Upper lobe of left lung (tissue), 6 donors: ENCODE results near the gene RPL13A. TPM values are rescaled to one million over a fixed set of nuclear protein-coding genes. Genes with fewer than 3 reads are reported as not detected.

Source experiments
- ATAC-seq, 2 donors: fragments of 200-7000 bp; cut with Tn5 transposase; one replicate each; pipeline ENCODE4 v1.9.1; 2022; ENCODE audit warnings: mild to moderate bottlenecking in 2 of 2, moderate library complexity in 2 of 2; ENCODE audit not compliant: low FRiP score in 2 of 2
- DNase-seq, 2 donors: peaks; one replicate each; pipeline ENCODE4 v3.0.0-alpha.2; 2019 to 2020
- H3K27ac ChIP-seq, 4 donors: fragments of 200-600 bp; sonication (generic); one replicate each; pipeline ENCODE4 v1.5.1; 2016 to 2019
- H3K27me3 ChIP-seq, 4 donors: fragments of 200-600 bp; sonication (generic); one replicate each; pipeline ENCODE4 v1.5.1; 2017 to 2019
- H3K36me3 ChIP-seq, 4 donors: fragments of 200-600 bp; sonication (generic); one replicate each; pipeline ENCODE4 v1.5.1; 2016 to 2019
- H3K4me1 ChIP-seq, 4 donors: fragments of 200-600 bp; sonication (generic); one replicate each; pipeline ENCODE4 v1.5.1; 2018 to 2019
- H3K4me3 ChIP-seq, 4 donors: fragments of 200-600 bp; sonication (generic); one replicate each; pipeline ENCODE4 v1.5.1; 2017 to 2019; ENCODE audit warnings: mild to moderate bottlenecking in 2 of 4, moderate library complexity in 1 of 4
- H3K9me3 ChIP-seq, 4 donors: fragments of 200-600 bp; sonication (generic); one replicate each; pipeline ENCODE4 v1.5.1; 2018 to 2019
- CTCF ChIP-seq, 6 experiments: fragments of 450-650 bp in 4 of 6; fragments of 200-600 bp in 2 of 6; sonication (generic) in 2 of 6; IDR thresholded peaks; one replicate each; pipeline ENCODE4 v1.5.1; 2016 to 2019; ENCODE audit warnings: antibody characterized with exemption in 6 of 6
- EP300 ChIP-seq, 4 donors: sonication (generic); formaldehyde crosslinking; IDR thresholded peaks; one replicate each; pipeline ENCODE4 v1.5.1; 2017; ENCODE audit warnings: antibody characterized with exemption in 4 of 4, control low read depth in 2 of 4
- POLR2A ChIP-seq, 4 donors: fragments of 450-650 bp; IDR thresholded peaks; one replicate each; pipeline ENCODE4 v1.5.1; 2016 to 2017; ENCODE audit warnings: antibody characterized with exemption in 4 of 4, mild to moderate bottlenecking in 2 of 4
- POLR2AphosphoS5 ChIP-seq, 2 donors: sonication (generic); formaldehyde crosslinking; IDR thresholded peaks; one replicate each; pipeline ENCODE4 v1.5.1; 2017; ENCODE audit warnings: antibody characterized with exemption in 2 of 2
- WGBS, 2 donors: methylation state at CpG; one replicate each; pipeline ENCODE4 v1.1.5; 2017 to 2018; 5-methylcytosine and 5-hydroxymethylcytosine counted together
- total RNA-seq, 6 donors: library from RNA; depleted of rRNA in 4 of 6; stranded (reverse); fragments of >200 nt in 4 of 6; gene quantifications; one replicate each; pipeline versions ENCODE4 v1.1.0 to v1.2.1, GENCODE V29; 2016 to 2021
- donor health status: DM: no; HTN: no; CAD: no; lungs with moderate emphysema.
- donor health status: DM: no; HTN: yes; CAD: no; lungs with severe emphysema.

The RPL13A gene
- total RNA-seq, 6 donors from 2014 or later: 974 to 2,595 (median 1,696) TPM

GRCh38 chr19:49524812-49525455, 37.5 kb downstream of the RPL13A start:
- TF ChIP-seq POLR2A (IDR thresholded peaks at IDR 0.05) (no peak), CTCF (IDR thresholded peaks at IDR 0.05) (no peak), EP300 (IDR thresholded peaks at IDR 0.05) (no peak), POLR2AphosphoS5 (IDR thresholded peaks at IDR 0.05) (no peak)
- H3K4me3 ChIP-seq: no peak overlapping the region
- H3K4me1 ChIP-seq: peaks cover 2 to 16% (median 7%) of the 10 kb centered on the region in 4 donors
- DNase-seq (peak in 1 of 2 donors; percentile 64), ATAC-seq (no peak)
- peaks cover 3 to 44% (median 23%) of the 10 kb centered on the region in 4 donors for H3K36me3 ChIP-seq
- H3K27ac ChIP-seq: no peak overlapping the region
- H3K9me3 ChIP-seq: no peaks in the 10 kb centered on the region
- WGBS, 2 donors: 86 to 91% methylated on average over 21 to 22 of the region's 22 CpGs
- H3K27me3 ChIP-seq: no peaks in the 10 kb centered on the region

- TF ChIP-seq POLR2AphosphoS5 (IDR thresholded peaks at IDR 0.05) (no peak), POLR2A (IDR thresholded peaks at IDR 0.05) (no peak), EP300 (IDR thresholded peaks at IDR 0.05) (no peak), CTCF (IDR thresholded peaks at IDR 0.05) (no peak)
- DNase-seq: no peak
- Histone ChIP-seq H3K9me3 (no peaks in the 10 kb centered on the region), H3K27ac (peak overlapping the region in 3 of 4 donors; percentile 25 to 47 (median 37)), H3K4me1 (peaks cover 5 to 20% (median 9%) of the 10 kb centered on the region in 4 donors), H3K4me3 (peak overlapping the region in 3 of 4 donors; percentile 26 to 44 (median 42)), H3K36me3 (peaks cover 3 to 21% (median 11%) of the 10 kb centered on the region in 4 donors), H3K27me3 (no peaks in the 10 kb centered on the region)
- peak in 1 of 2 donors; percentile 62 for ATAC-seq
- 61 to 73% methylated on average over 21 to 25 of the region's 25 CpGs for whole genome bisulfite sequencing, 2 donors
These were observed 40.9 kb downstream of the RPL13A start for GRCh38 chr19:49528211-49528771.

GRCh38 chr19:49530708-49531107, 43.3 kb downstream of the RPL13A start:
- H3K4me3 ChIP-seq: no peak overlapping the region
- DNase-seq (no peak), ATAC-seq (no peak)
- H3K4me1 ChIP-seq: peaks cover 17 to 34% (median 21%) of the 10 kb centered on the region in 4 donors
- H3K9me3 ChIP-seq: no peaks in the 10 kb centered on the region
- TF ChIP-seq EP300 (IDR thresholded peaks at IDR 0.05) (no peak), POLR2AphosphoS5 (IDR thresholded peaks at IDR 0.05) (no peak), POLR2A (IDR thresholded peaks at IDR 0.05) (no peak), CTCF (IDR thresholded peaks at IDR 0.05) (no peak)
- H3K36me3 ChIP-seq: peaks cover 0 to 7% (median 3%) of the 10 kb centered on the region in 4 donors
- H3K27ac ChIP-seq: no peak overlapping the region
- H3K27me3 ChIP-seq: no peaks in the 10 kb centered on the region
- WGBS, 2 donors: 92 to 93% methylated on average over 3 to 7 of the region's 7 CpGs

GRCh38 chr19:49533551-49534488, 46.4 kb downstream of the RPL13A start:
- ATAC-seq (peak; percentile 93 to 94), DNase-seq (peak; percentile 78 to 97)
- Histone ChIP-seq H3K4me3 (peak overlapping the region; percentile 56 to 74 (median 62)), H3K27ac (peak overlapping the region in 1 of 4 donors; percentile 39), H3K36me3 (peaks cover 0 to 12% (median 7%) of the 10 kb centered on the region in 4 donors), H3K27me3 (no peaks in the 10 kb centered on the region), H3K9me3 (no peaks in the 10 kb centered on the region), H3K4me1 (peaks cover 13 to 17% (median 14%) of the 10 kb centered on the region in 4 donors)
- WGBS, 2 donors: 3 to 10% methylated on average over 15 to 23 of the region's 87 CpGs
- TF ChIP-seq POLR2AphosphoS5 (IDR thresholded peaks at IDR 0.05) (peak in 1 of 2 donors; percentile 17), CTCF (IDR thresholded peaks at IDR 0.05) (peak in 5 of 6 experiments; percentile 34 to 65 (median 47)), POLR2A (IDR thresholded peaks at IDR 0.05) (no peak), EP300 (IDR thresholded peaks at IDR 0.05) (no peak)
